GM12874 (cell line): ENCODE data around the gene TTLL13.

Experiments
- TF ChIP-seq, protein P1 (sequence below): IDR thresholded peaks from 2 replicates; pipeline ENCODE4 v1.5.1; 2011; ENCODE audit warnings: low read depth, mild to moderate bottlenecking, control low read depth, low read length, moderate library complexity; ENCODE audit not compliant: insufficient read depth

The TTLL13 gene

DNA sequence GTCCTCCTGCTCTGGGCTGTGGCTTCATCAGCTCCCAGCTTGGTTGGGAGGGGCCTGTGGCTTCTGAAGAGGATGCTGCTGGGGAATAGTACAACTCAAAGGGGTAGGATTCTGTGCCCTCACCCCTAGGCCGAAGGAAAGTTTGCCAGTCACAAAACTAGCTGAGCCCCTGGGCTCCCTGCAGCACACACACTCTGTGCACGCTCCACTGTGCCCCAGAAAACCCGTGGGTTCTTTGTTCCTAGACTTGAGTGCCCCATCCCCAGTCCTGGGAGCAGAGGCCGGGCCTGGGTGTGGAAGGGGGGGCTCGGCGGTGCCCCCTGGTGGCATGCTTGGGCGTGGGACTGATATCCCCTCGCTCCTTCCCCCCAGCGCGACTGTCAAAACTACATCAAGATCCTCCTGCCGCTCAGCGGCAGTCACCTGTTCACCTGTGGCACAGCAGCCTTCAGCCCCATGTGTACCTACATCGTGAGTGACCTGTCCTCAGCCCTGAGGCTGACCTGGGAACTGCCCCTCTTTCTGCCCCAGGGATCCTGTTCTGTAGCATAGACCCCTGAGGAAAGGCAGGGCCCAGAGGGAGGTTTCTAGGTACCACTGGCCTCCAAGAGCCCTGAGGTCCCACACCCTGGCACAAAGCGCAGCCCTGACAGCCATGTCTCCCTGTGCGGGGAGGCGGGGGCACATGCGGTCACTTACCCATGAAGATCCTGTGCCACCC lies 29.8 kb upstream of the TTLL13 start:
- TF ChIP-seq, protein P1, sequence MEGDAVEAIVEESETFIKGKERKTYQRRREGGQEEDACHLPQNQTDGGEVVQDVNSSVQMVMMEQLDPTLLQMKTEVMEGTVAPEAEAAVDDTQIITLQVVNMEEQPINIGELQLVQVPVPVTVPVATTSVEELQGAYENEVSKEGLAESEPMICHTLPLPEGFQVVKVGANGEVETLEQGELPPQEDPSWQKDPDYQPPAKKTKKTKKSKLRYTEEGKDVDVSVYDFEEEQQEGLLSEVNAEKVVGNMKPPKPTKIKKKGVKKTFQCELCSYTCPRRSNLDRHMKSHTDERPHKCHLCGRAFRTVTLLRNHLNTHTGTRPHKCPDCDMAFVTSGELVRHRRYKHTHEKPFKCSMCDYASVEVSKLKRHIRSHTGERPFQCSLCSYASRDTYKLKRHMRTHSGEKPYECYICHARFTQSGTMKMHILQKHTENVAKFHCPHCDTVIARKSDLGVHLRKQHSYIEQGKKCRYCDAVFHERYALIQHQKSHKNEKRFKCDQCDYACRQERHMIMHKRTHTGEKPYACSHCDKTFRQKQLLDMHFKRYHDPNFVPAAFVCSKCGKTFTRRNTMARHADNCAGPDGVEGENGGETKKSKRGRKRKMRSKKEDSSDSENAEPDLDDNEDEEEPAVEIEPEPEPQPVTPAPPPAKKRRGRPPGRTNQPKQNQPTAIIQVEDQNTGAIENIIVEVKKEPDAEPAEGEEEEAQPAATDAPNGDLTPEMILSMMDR, result peak; percentile 81

DNA sequence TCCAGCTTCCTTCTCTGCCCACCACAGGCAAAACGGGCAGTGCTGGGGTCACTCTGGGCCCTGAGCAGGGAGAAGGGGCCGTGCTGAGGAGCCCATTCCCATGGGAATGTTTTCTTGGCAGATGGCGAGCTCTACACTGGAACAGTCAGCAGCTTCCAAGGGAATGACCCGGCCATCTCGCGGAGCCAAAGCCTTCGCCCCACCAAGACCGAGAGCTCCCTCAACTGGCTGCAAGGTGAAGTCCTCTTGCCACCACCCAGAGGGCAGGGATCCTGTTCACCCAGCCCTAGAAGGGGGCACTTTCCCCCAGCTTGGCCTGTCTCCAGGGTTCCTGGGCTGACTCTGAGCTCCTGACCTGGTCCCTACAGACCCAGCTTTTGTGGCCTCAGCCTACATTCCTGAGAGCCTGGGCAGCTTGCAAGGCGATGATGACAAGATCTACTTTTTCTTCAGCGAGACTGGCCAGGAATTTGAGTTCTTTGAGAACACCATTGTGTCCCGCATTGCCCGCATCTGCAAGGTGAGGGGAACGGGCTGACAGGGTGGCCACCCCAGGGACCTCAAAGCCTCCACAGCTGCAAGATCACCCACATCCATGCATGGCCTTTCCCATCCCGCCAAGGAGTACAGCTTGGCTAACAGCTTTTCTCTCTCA lies 28.0 kb upstream of the TTLL13 start:
- TF ChIP-seq, protein P1, result peak; percentile 86

DNA sequence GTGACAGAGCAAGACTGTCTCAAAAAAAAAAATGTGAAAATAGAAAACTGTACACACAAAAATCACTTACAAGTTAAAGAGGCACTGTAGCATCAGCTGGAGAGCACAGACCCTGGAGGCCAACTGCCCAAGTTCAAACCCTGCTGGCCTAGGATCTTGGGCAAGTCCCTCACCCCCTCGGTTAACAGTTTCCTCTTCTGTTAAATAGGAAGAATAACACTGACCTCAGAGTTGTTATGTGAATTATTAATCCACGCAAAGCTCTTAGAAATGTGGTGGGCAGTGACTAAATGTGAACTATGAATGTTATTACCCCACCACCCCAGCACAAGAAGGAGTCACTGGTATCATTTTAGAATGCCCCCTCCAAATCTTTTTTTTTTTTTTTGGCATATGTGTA lies 26.8 kb upstream of the TTLL13 start:
- TF ChIP-seq, protein P1, result no peak

DNA sequence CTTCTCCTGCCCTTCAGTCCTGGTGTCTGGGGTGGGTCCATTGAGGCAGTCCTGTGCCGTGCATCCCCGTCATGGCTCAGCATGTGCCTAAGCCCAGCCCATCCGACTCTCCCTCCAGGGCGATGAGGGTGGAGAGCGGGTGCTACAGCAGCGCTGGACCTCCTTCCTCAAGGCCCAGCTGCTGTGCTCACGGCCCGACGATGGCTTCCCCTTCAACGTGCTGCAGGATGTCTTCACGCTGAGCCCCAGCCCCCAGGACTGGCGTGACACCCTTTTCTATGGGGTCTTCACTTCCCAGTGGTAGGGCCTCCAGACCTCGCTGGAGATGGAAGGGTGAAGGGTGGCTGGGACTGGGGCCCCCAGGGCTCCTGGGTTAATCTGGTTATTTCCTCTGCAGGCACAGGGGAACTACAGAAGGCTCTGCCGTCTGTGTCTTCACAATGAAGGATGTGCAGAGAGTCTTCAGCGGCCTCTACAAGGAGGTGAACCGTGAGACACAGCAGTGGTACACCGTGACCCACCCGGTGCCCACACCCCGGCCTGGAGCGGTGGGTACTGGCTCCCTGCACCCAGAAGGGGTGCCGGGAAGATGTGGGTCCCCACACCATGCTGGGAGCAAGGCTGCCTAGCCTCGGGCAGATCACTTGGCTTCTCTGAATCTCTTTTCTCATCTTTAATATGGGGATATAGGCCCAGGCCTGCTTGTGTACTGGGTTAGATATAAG lies 25.8 kb upstream of the TTLL13 start:
- TF ChIP-seq, protein P1, result no peak

DNA sequence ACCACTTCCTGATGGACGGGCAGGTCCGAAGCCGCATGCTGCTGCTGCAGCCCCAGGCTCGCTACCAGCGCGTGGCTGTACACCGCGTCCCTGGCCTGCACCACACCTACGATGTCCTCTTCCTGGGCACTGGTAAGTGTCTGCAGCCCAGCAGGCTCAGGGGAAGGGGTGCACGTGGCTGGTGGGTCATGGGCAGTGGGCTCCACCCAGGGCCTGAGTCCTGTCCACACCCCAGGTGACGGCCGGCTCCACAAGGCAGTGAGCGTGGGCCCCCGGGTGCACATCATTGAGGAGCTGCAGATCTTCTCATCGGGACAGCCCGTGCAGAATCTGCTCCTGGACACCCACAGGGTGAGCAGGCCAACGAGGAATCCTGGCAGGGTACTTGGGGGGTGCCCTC lies 24.3 kb upstream of the TTLL13 start:
- TF ChIP-seq, protein P1, result no peak

DNA sequence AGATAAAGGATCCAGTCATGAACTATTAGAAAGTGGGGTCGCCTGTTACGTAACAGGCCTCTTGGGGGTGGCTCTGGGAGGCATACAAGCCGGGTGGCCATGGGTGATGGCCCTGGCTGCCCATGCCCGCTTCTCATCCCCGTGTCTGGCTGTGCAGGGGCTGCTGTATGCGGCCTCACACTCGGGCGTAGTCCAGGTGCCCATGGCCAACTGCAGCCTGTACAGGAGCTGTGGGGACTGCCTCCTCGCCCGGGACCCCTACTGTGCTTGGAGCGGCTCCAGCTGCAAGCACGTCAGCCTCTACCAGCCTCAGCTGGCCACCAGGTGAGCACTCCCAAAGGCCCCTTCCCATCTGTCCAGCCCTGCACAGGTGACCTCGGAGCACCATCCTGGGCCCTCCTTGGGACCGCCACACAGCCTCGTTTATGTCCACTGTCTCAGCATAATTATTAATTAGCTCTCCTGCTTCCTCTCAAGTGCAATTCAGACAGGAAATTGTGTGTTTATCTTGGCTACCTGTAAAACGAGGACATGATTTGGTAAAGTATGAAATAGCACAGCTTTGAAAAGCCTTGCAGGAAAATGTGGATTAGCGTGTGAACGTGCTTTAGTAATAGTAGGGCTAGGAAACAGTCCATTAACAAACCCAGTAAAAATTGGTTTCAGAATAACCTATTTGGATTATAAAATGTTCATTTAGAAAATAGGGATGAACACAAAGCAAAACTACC lies 23.7 kb upstream of the TTLL13 start:
- TF ChIP-seq, protein P1, result no peak

DNA sequence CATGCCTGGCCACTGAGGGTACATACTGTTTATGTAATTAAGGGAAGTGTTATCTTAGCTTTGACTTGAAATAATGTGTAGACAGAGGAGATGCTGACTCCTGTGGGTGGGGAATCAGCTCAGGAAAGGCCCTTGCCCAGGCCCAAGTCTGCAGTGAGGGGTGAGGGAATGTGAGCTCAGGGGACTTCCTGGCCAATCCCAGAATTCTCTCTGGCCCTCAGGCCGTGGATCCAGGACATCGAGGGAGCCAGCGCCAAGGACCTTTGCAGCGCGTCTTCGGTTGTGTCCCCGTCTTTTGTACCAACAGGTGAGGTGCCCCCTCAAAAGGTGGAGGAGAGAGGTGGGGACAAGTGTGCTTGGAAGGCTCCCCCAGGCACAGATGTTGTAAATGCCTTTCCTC lies 22.0 kb upstream of the TTLL13 start:
- TF ChIP-seq, protein P1, result no peak
